HEK293T (cell line): ENCODE measurements around the gene CCDC57.

Experiments used
- BHLHE40 ChIP-seq: fragments of 450-650 bp; IDR thresholded peaks from 2 replicates; pipeline ENCODE4 v1.6.1; 2016; ENCODE audit warnings: mild to moderate bottlenecking, moderate library complexity, borderline replicate concordance
- CTBP1 ChIP-seq: fragments of 450-650 bp; IDR thresholded peaks from 2 replicates; pipeline ENCODE4 v1.6.1; 2016; ENCODE audit warnings: borderline replicate concordance
- ELF4 ChIP-seq: fragments of 450-650 bp; IDR thresholded peaks from 2 replicates; pipeline ENCODE4 v1.6.1; 2017; ENCODE audit warnings: antibody characterized with exemption
- FOXK2 ChIP-seq: fragments of 450-650 bp; IDR thresholded peaks from 2 replicates; pipeline ENCODE4 v1.6.1; 2016; ENCODE audit warnings: mild to moderate bottlenecking
- HDGF ChIP-seq: fragments of 450-650 bp; IDR thresholded peaks from 2 replicates; pipeline ENCODE4 v1.6.1; 2017; ENCODE audit warnings: antibody characterized with exemption, borderline replicate concordance

DNA sequence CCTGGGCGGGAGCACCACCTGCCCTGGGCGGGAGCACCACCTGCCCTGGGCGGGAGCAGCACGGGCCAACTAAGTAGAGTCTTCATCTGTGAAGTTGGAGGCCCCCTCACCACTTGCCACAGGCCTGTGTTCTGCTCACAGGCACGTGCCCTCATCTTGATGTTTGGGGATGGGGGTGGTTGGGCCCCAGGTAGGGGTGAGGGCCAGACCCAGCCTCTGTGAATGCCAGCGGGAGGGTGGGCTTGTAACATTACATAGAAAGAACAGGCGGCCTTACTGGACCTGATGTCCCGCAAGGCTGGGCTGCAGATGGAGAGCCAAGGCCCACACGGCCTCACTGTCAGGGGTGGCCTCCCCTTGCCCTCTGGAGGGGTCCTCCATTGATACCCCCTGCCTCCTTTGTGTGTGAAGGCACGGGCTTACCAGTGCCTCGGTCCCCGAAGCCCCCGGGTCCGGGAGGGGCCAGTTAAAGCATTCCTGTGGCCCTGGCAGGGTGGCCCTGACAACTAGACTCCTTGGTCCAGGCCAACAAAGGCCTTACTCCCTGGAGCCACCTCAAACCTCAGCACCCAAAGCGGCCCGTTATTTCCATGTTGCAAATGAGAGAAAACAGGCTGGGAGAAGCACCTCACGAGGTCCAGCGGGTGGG is 15.1 kb upstream of the CCDC57 start:
- TF ChIP-seq BHLHE40 (no peak), FOXK2 (no peak), ELF4 (no peak), CTBP1 (no peak), HDGF (no peak)
